D721Med (cell line): Measurements from ENCODE around the gene REG1B.

Experiments
- DNase-seq: peaks from one replicate; pipeline ENCODE4 v3.0.0; 2011; ENCODE audit warnings: low spot score; ENCODE audit not compliant: insufficient read length
- FAIRE-seq: peaks from 2 replicates; lab custom pipeline; 2011; peaks lifted over from hg19 to GRCh38; lab: Jason Lieb, UNC
- CTCF ChIP-seq: IDR thresholded peaks from 2 replicates; pipeline ENCODE4 v1.5.1; 2012; ENCODE audit warnings: mild to moderate bottlenecking, control low read depth; ENCODE audit not compliant: insufficient read depth; ENCODE audit errors: missing control alignments

REG1B gene

DNA sequence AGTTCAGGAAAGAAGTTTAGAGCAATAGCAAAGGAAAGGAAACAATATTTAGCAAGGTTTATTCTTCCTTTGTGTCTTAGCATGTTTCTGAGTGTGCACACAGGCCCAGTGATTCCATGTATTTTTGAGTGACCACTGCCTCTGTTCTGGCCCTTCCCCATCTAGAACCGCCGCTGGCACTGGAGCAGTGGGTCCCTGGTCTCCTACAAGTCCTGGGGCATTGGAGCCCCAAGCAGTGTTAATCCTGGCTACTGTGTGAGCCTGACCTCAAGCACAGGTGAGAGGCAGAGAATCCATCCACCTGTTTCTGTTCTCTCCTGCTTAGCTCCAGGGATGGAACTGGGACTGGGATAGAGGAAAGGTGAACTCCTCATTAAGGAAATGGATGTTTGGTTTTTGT lies 34.9 kb upstream of the REG1B start:
- DNase-seq = no peak
- no peak for FAIRE-seq
- no peak for TF ChIP-seq CTCF

GRCh38 chr2:79120194-79120713 lies 32.5 kb upstream of the REG1B start, which contains the start of gene REG1A:
Gene REG1A (plus strand): TSS chr2:79120488. CDS start chr2:79120862, 374 bp downstream.
- DNase-seq (no peak), FAIRE-seq (no peak)
- no peak for TF ChIP-seq CTCF

DNA sequence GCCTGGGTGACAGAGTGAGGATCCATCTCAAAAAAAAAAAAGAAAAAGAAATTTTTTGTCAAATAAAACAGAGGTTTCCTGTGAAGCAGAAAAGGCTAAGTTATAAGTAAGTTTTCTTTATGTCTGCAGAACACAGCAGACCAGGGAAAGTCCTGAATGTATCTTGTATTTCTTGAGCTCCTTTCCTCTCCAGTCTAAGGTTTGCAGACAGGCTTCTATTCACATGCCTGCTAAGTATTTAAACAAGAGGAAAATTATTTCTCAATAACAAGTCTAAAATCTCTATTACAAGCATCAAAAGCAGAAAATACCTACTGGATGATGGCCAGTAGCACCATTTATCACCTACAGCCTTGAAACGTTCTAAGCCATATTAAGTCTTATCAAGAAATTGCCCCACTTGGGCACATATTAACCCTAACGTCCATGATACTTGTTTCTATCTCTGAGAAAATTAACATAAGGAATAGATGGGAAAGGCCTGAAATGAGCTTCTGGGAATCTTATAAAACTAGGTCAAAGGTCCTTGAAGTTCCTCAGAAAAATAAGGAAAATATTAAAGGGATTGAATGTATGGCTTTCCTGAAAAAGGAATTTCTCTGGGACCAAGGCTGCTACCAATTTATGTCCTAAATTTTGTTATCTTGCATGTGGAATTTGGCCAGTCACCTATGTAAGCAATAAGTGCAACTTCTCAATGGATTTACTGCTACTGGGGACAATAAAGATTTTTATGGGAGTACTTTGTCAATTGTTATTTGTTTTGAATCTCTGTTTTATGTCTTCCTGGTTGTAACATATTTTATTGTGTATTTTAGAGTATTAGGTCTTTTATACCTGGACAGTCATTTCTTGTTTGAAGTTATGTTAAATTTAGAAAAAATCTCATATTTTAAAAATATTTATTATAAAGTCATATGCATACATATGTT lies 29.5 kb upstream of the REG1B start:
- TF ChIP-seq CTCF = no peak
- DNase-seq (no peak), FAIRE-seq (no peak)

DNA sequence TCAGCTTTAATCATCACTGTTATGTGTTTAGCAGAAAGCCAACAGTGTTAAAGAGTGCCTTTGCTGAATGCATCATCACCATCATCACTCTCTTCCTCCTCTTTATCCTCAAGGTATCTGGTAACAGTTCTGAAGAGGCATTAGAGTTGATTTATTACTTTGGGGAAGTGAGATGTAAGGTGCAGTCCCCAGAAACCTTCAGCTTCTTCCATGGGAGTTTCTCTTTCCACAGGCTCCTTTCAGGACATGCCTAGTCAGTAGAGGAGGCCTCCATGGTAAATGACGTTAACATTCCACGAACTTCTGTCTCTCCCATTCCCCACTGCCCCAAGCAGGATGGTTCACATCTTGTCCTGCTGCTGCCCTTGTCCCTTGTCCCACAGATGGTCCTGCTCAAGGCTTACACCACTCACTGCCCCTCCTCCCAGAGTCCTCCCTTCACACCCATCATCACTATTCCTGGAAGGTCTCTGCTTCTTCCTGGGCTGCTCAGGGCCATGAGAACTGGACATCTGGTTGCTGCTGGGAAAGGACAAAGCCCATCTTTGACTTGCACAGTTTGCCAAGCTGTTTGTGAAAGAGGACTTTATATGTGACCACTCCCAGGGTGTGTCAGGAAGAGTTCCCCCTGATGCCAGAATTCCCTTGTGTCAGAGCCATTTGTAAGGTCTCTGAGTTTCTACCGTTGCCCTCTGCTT lies 27.2 kb upstream of the REG1B start:
- FAIRE-seq (no peak), DNase-seq (no peak)
- TF ChIP-seq CTCF = no peak

DNA sequence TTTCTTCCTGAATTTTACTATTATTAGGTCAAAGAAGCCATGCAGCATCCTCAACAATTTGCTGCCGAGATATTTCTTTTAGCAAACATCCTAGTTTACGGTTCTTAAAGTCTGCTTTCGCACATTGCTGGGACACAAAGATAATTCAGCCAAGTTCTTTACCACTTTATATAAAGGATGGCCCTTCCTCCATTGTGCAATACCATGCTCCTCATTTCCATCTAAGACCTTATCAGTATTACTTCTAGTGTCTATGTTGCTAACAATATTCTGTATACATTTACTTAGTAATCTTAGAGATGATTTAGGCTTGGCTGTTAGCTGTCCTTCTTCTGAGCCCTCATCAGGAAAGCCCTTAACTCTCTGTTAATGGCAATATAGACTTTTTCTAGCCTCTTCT lies 24.5 kb upstream of the REG1B start:
- no peak for FAIRE-seq
- TF ChIP-seq CTCF = no peak

GRCh38 chr2:79105259-79105658 lies 17.5 kb upstream of the REG1B start:
- TF ChIP-seq CTCF = no peak
- DNase-seq (no peak), FAIRE-seq (no peak)

More for the DNA sequence above, 24.5 kb upstream of the REG1B start:
- no peak for DNase-seq
